K562 (cell line): ENCODE results near the gene CTDNEP1. TPM values are rescaled to one million over a fixed set of nuclear protein-coding genes. Genes with fewer than 3 reads are reported as not detected.
A peak's percentile ranks its signal among the peaks of the same experiment; 100 is the strongest.

Source experiments
- EGR1 ChIP-seq: fragments of 450-650 bp; conservative IDR thresholded peaks from 2 replicates; pipeline ENCODE4 v1.6.1; 2017; ENCODE audit warnings: mild to moderate bottlenecking
- ELK3 ChIP-seq: fragments of 450-650 bp; formaldehyde crosslinking; IDR thresholded peaks from 2 replicates; pipeline ENCODE4 v1.4.0; 2020; ENCODE audit warnings: mild to moderate bottlenecking
- FOXK1 ChIP-seq: sonication (generic); formaldehyde crosslinking; IDR thresholded peaks from 2 replicates; pipeline ENCODE4 v1.8.0; 2022; ENCODE audit warnings: missing genetic modification reagents, mild to moderate bottlenecking, borderline replicate concordance
- MIER1 ChIP-seq: fragments of 450-650 bp; IDR thresholded peaks from 2 replicates; pipeline ENCODE4 v1.6.1; 2016; ENCODE audit warnings: antibody characterized with exemption, mild to moderate bottlenecking, low read depth
- NCOA4 ChIP-seq: fragments of 450-650 bp; IDR thresholded peaks from 2 replicates; pipeline ENCODE4 v1.6.1; 2018; ENCODE audit warnings: mild to moderate bottlenecking; ENCODE audit not compliant: partially characterized antibody
- NRF1 ChIP-seq, 2 experiments: fragments of 450-650 bp; IDR thresholded peaks in 1 of 2; conservative IDR thresholded peaks in 1 of 2; 2 replicates each; pipeline ENCODE4 v1.6.1; 2014; ENCODE audit warnings: mild to moderate bottlenecking in 2 of 2
- RAD21 ChIP-seq, 2 experiments: fragments of 250-450 bp in 1 of 2; fragments of 450-650 bp in 1 of 2; sonication (Bioruptor Pico) in 1 of 2; formaldehyde crosslinking in 1 of 2; IDR thresholded peaks in 1 of 2; conservative IDR thresholded peaks in 1 of 2; 2 replicates each; pipeline versions ENCODE4 v1.4.0 to v1.8.0; 2020 to 2022; ENCODE audit warnings: mild to moderate bottlenecking in 2 of 2, moderate library complexity in 1 of 2
- RBM15 ChIP-seq: fragments of 200-400 bp; formaldehyde crosslinking; IDR thresholded peaks from 2 replicates; pipeline ENCODE4 v1.6.1; 2018; ENCODE audit warnings: mild to moderate bottlenecking, low read length, moderate library complexity; ENCODE audit not compliant: insufficient read depth
- RFX5 ChIP-seq: IDR thresholded peaks from 2 replicates; pipeline ENCODE4 v1.6.1; 2011; ENCODE audit warnings: low read depth, mild to moderate bottlenecking, improper control_type of control experiment, low read length
- SOX6 ChIP-seq: fragments of 450-650 bp; IDR thresholded peaks from 2 replicates; pipeline ENCODE4 v1.6.1; 2014; ENCODE audit warnings: mild to moderate bottlenecking
- TARDBP ChIP-seq: fragments of 450-650 bp; IDR thresholded peaks from 2 replicates; pipeline ENCODE4 v1.6.1; 2016
- XRCC5 ChIP-seq: fragments of 200-400 bp; formaldehyde crosslinking; IDR thresholded peaks from 2 replicates; pipeline ENCODE4 v1.6.1; 2017; ENCODE audit warnings: low read depth, mild to moderate bottlenecking, low read length
- ZNF41 ChIP-seq: fragments of 250-450 bp; sonication (Bioruptor Pico); conservative IDR thresholded peaks from 2 replicates; pipeline ENCODE4 v1.4.0; 2020; ENCODE audit warnings: mild to moderate bottlenecking
- polyA plus RNA-seq, 8 experiments: library from polyadenylated mRNA; depleted of rRNA in 4 of 8; stranded (reverse) in 5 of 8; unstranded in 3 of 8; fragments of >200 nt; fragmentation: Nextera tagmentation in 2 of 8; fragmentation: Illumina TruSeq in 1 of 8; extraction: Ambion mirVana in 2 of 8; extraction: Trizol in 1 of 8; gene quantifications; 2 replicates each; pipeline versions ENCODE4 v1.2.1 to v1.2.3, GENCODE V29; 2011 to 2014; ENCODE audit warnings: inconsistent platforms in 1 of 8, missing spikeins in 1 of 8
- total RNA-seq, 7 experiments: library from RNA; depleted of rRNA in 6 of 7; stranded (reverse); fragments of >200 nt in 6 of 7; fragmentation: Illumina TruSeq in 2 of 7; extraction: Trizol in 2 of 7; gene quantifications; 2 replicates each; pipeline versions ENCODE4 v1.2.1 to v1.2.3, GENCODE V29; 2011 to 2021; ENCODE audit warnings: low replicate concordance in 1 of 7
- TF ChIP-seq, protein P1 (sequence below): IDR thresholded peaks from 2 replicates; pipeline ENCODE4 v1.6.1; 2011; ENCODE audit warnings: borderline replicate concordance, low read depth, mild to moderate bottlenecking, moderate library complexity, low read length; ENCODE audit not compliant: insufficient read depth, poor library complexity, severe bottlenecking
- TF ChIP-seq, protein P2 (sequence below): fragments of 450-650 bp; conservative IDR thresholded peaks from 2 replicates; pipeline ENCODE4 v1.6.1; 2016; ENCODE audit warnings: missing genetic modification characterization, low read depth, mild to moderate bottlenecking, control low read depth, missing compliant biosample characterization

Gene CTDNEP1
- total and polyA plus RNA-seq, 9 of the 15 experiments (the other 6 are each of a cell fraction or from before 2014, with no cell fraction given), result 10.7 to 150 (median 28.5) TPM

GRCh38 chr17:7242717-7243452, 8.6 kb downstream of the CTDNEP1 start (continued):
- TF ChIP-seq, protein P1, sequence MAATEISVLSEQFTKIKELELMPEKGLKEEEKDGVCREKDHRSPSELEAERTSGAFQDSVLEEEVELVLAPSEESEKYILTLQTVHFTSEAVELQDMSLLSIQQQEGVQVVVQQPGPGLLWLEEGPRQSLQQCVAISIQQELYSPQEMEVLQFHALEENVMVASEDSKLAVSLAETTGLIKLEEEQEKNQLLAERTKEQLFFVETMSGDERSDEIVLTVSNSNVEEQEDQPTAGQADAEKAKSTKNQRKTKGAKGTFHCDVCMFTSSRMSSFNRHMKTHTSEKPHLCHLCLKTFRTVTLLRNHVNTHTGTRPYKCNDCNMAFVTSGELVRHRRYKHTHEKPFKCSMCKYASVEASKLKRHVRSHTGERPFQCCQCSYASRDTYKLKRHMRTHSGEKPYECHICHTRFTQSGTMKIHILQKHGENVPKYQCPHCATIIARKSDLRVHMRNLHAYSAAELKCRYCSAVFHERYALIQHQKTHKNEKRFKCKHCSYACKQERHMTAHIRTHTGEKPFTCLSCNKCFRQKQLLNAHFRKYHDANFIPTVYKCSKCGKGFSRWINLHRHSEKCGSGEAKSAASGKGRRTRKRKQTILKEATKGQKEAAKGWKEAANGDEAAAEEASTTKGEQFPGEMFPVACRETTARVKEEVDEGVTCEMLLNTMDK, result no peak
- TF ChIP-seq RBM15 (no peak), MIER1 (no peak), ELK3 (CRISPR knock-in tag) (no peak), EGR1 (peak; percentile 78), XRCC5 (no peak), ZNF41 (CRISPR knock-in tag) (no peak), FOXK1 (CRISPR knock-in tag) (no peak), RAD21 (CRISPR knock-in tag; conservative IDR thresholded peaks at IDR 0.05 in 1 of 2, IDR thresholded peaks at IDR 0.05 in 1 of 2) (no peak), RFX5 (no peak), NCOA4 (no peak), NRF1 (conservative IDR thresholded peaks at IDR 0.05 in 1 of 2, IDR thresholded peaks at IDR 0.05 in 1 of 2) (peak; percentile 62 to 63), TARDBP (no peak), SOX6 (peak; percentile 57; the same call in 1 of the 2 replicates)
- TF ChIP-seq, protein P2, sequence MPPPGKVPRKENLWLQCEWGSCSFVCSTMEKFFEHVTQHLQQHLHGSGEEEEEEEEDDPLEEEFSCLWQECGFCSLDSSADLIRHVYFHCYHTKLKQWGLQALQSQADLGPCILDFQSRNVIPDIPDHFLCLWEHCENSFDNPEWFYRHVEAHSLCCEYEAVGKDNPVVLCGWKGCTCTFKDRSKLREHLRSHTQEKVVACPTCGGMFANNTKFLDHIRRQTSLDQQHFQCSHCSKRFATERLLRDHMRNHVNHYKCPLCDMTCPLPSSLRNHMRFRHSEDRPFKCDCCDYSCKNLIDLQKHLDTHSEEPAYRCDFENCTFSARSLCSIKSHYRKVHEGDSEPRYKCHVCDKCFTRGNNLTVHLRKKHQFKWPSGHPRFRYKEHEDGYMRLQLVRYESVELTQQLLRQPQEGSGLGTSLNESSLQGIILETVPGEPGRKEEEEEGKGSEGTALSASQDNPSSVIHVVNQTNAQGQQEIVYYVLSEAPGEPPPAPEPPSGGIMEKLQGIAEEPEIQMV, result no peak
